Activated CD4-positive, alpha-beta memory T cell treated with anti-CD3 and anti-CD28 coated beads, Interleukin-2, amount 10 ng/mL, durations not matched to agents 7 days and 5 days (primary cell): ENCODE results near the gene GEMIN7. TPM values are rescaled to one million over a fixed set of nuclear protein-coding genes. Genes with fewer than 3 reads are reported as not detected.

Source experiments
- CTCF ChIA-PET: fragments of 350-600 bp; sonication (Branson Sonifier 250); formaldehyde crosslinking; loops from one replicate; lab custom pipeline; 2021; ENCODE audit warnings: antibody characterized with exemption, inconsistent platforms; lab: Charles Lee
- POLR2A ChIA-PET: fragments of 350-600 bp; sonication (Branson Sonifier 250); formaldehyde crosslinking; loops from one replicate; lab custom pipeline; 2021; ENCODE audit warnings: antibody characterized with exemption; lab: Charles Lee
- DNase-seq: peaks from one replicate; pipeline ENCODE4 v3.0.0-alpha.2; 2020
- H3K27ac Mint-ChIP-seq: one replicate; pipeline ENCODE4 v1.8.0; 2021; ENCODE audit warnings: mild to moderate bottlenecking, mixed read lengths
- H3K27me3 Mint-ChIP-seq: one replicate; pipeline ENCODE4 v1.8.0; 2021; ENCODE audit warnings: mixed read lengths
- H3K36me3 Mint-ChIP-seq: one replicate; pipeline ENCODE4 v1.8.0; 2021; ENCODE audit warnings: low read depth, mixed read lengths
- H3K4me1 Mint-ChIP-seq: one replicate; pipeline ENCODE4 v1.8.0; 2021; ENCODE audit warnings: mixed read lengths
- H3K4me3 Mint-ChIP-seq: one replicate; pipeline ENCODE4 v1.8.0; 2021; ENCODE audit warnings: mild to moderate bottlenecking, mixed read lengths
- H3K9me3 Mint-ChIP-seq: one replicate; pipeline ENCODE4 v1.8.0; 2021; ENCODE audit warnings: mixed read lengths
- total RNA-seq, 2 experiments: library from RNA; stranded (reverse); gene quantifications; one replicate each; pipeline ENCODE4 v1.2.3, GENCODE V29; 2021

GEMIN7 gene
- total RNA-seq, 2 experiments from 2014 or later: 31.7 to 35.5 TPM

- no peaks in the 10 kb centered on the region for H3K27me3 Mint-ChIP-seq
- POLR2A ChIA-PET: no interaction called here
- no peaks in the 10 kb centered on the region for H3K9me3 Mint-ChIP-seq
- peaks cover 15% of the 10 kb centered on the region for H3K4me1 Mint-ChIP-seq
- CTCF ChIA-PET: no interaction called here
- no peak overlapping the region for H3K27ac Mint-ChIP-seq
- no peak for DNase-seq
- H3K4me3 Mint-ChIP-seq: no peak overlapping the region
- no peaks in the 10 kb centered on the region for H3K36me3 Mint-ChIP-seq
Observed at GRCh38 chr19:45128806-45129205, 49.7 kb downstream of the GEMIN7 start.

GRCh38 chr19:45130236-45130635 lies 51.2 kb downstream of the GEMIN7 start:
- H3K9me3 Mint-ChIP-seq: no peaks in the 10 kb centered on the region
- CTCF ChIA-PET: no interaction called here

DNA sequence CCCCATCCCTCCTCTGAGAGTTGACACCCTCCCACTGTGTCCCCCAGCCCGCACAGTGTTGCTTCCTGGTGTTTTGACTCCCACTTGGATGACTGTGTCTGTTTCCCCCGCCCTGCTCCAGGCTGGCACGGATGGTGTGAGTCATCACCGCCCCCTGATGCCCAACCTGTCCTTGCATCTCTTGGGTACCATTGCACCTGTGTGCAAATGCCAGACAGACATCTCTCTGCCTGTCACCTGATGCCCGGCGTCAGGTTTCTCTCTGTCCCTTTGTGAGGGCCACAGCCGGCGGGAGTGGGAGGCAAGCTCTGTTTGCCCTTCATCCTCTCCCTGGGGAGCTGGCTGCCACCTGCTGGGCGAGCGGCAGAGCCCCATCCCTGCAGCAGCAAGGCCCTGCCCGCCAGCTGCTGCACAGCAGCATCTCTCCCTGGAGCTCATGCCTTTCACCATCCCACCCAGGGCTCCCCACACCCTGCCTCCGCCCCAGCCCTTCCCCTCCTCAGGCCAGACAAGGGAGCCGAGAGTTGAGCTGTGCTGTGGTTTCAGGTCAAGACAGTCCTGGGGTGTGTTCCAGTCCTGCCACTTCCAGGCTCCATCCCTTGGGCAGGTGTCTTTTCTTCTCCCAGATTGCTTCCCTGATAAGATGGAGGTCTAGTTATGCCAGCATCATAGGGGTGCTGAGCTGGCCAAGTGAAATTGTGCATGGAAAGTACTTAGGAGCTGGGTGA lies 52.0 kb downstream of the GEMIN7 start:
- CTCF ChIA-PET: interaction anchor here (1.0 to 1.6 kb wide), 3 partner anchors 12 to 47 kb away, joined by 3 to 8 read pairs (median 5); partner anchors contain the start of genes BLOC1S3 and TRAPPC6A

More at GRCh38 chr19:45130236-45130635, 51.2 kb downstream of the GEMIN7 start:
- Mint-ChIP-seq H3K36me3 (no peaks in the 10 kb centered on the region), H3K27ac (no peak overlapping the region), H3K4me1 (peaks cover 15% of the 10 kb centered on the region), H3K4me3 (no peak overlapping the region), H3K27me3 (no peaks in the 10 kb centered on the region)
- POLR2A ChIA-PET: no interaction called here
- DNase-seq: no peak

DNA sequence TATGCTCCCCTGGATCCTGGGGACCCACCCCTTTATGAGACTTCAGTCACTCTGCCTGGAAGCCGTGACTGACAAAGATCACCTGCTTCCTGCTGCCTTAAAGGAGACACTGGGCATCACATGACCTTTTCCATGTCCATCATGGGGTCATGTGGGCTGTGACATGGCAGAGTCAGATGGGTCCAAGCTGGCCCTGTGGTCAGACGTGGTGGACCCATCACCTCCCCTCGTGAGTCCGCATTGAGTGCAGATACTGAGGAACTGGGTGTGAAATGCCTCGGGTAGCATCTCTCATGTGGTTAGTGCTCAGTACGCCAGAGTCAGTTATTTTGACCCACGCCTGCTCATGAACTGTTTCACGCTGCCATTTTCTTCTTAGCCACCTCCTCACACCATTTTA lies 54.6 kb downstream of the GEMIN7 start:
- no peak overlapping the region for H3K4me3 Mint-ChIP-seq
- no peaks in the 10 kb centered on the region for H3K9me3 Mint-ChIP-seq
- peaks cover 10% of the 10 kb centered on the region for H3K4me1 Mint-ChIP-seq
- no peak overlapping the region for H3K27ac Mint-ChIP-seq
- CTCF ChIA-PET: no interaction called here
- POLR2A ChIA-PET: no interaction called here
- H3K36me3 Mint-ChIP-seq: no peaks in the 10 kb centered on the region
- no peak for DNase-seq
- H3K27me3 Mint-ChIP-seq: no peaks in the 10 kb centered on the region

More for the DNA sequence above, 52.0 kb downstream of the GEMIN7 start:
- no peak for DNase-seq
- Mint-ChIP-seq H3K27ac (no peak overlapping the region), H3K4me1 (peaks cover 13% of the 10 kb centered on the region), H3K27me3 (no peaks in the 10 kb centered on the region), H3K4me3 (no peak overlapping the region), H3K9me3 (no peaks in the 10 kb centered on the region), H3K36me3 (no peaks in the 10 kb centered on the region)
- POLR2A ChIA-PET: no interaction called here

- Mint-ChIP-seq H3K27me3 (no peaks in the 10 kb centered on the region), H3K4me3 (no peak overlapping the region), H3K9me3 (no peaks in the 10 kb centered on the region), H3K4me1 (peaks cover 10% of the 10 kb centered on the region), H3K27ac (no peak overlapping the region), H3K36me3 (no peaks in the 10 kb centered on the region)
- CTCF ChIA-PET: interaction anchor here (0.7 to 1.8 kb wide), 3 partner anchors 9 to 180 kb away, joined by 3 to 8 read pairs (median 3); partner anchors contain the start of genes BLOC1S3 and CLPTM1
- POLR2A ChIA-PET: no interaction called here
- no peak for DNase-seq
Observed at GRCh38 chr19:45135176-45135885, 56.3 kb downstream of the GEMIN7 start.

DNA sequence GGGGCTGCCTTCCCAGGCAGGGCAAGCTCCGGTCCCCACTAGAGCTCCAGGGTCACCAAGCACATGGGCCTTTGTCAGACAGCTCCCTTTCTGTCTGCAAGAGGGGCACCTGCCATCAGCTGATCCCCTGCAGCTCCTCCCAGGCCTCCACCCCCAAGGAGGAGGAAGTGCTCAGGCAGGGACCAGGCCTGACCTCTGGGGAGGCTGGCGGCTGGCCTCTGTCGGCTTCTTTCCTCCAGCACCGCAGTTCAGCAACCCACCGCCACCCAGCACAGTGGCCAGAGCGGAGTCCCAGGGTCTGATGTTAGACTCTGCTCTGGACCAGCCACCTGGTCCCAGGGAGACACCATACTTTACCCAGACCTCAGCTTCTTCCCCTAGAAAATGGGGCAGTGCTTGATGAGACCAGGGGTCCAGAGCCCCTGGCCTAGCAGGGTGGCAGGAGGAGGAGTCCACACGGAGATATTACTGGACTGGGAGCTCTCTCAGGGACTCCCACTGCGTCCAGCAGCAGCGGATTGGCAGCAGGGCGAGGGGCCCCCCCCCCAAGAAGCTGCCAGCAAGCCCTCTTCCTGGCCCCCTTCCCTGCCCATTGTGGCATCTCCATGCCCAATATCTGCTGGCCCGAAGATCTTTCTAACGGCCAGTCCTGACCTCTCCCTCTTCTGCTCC lies 57.6 kb downstream of the GEMIN7 start:
- peaks cover 5% of the 10 kb centered on the region for H3K4me1 Mint-ChIP-seq
- CTCF ChIA-PET: interaction anchor here (0.6 to 1.8 kb wide), 5 partner anchors 11 to 1572 kb away, joined by 3 to 8 read pairs (median 3); no protein-coding TSS in a partner anchor
- H3K36me3 Mint-ChIP-seq: no peaks in the 10 kb centered on the region
- H3K27me3 Mint-ChIP-seq: no peaks in the 10 kb centered on the region
- POLR2A ChIA-PET: interaction anchor here (1.7 kb wide), 1 partner anchor 41 kb away, joined by 5 read pairs; the partner anchor contains the start of gene TRAPPC6A
- no peaks in the 10 kb centered on the region for H3K9me3 Mint-ChIP-seq
- no peak overlapping the region for H3K4me3 Mint-ChIP-seq
- no peak for DNase-seq
- H3K27ac Mint-ChIP-seq: no peak overlapping the region

DNA sequence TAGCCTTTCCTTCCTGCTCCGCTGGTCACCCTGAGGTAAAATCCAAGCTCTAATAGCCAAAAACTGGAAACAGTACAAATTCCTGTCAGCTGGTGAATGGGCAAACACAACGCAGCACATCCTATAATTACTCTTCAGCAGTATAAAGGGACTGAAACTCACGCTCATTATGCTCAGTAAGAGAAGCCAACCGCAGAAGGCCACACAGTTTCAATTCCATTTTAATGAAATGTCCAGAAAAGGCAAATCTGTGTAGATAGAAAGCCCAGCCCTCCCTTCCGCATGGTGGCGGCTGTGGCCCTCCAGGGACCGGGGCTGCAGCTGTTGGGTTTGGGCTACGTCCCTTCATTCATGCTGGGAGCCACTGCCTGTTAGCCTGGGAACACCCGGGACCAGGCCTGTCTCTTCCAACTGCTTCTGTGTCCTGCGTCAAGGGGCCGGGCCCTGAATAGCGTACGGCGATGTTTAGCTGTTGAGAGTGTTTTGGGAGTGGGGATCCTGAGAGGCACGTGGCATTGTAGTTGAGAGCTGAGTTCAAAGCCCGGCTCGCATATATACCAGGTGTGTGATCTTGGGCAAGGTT lies 58.2 kb downstream of the GEMIN7 start:
- POLR2A ChIA-PET: interaction anchor here (1.5 to 1.7 kb wide), 2 partner anchors 14 to 40 kb away, joined by 3 to 5 read pairs; partner anchors contain the start of gene TRAPPC6A
- Mint-ChIP-seq H3K27me3 (no peaks in the 10 kb centered on the region), H3K4me1 (no peaks in the 10 kb centered on the region), H3K27ac (no peak overlapping the region), H3K36me3 (no peaks in the 10 kb centered on the region), H3K9me3 (no peaks in the 10 kb centered on the region), H3K4me3 (no peak overlapping the region)
- CTCF ChIA-PET: interaction anchor here (0.6 to 1.2 kb wide), 6 partner anchors 11 to 375 kb away, joined by 3 to 4 read pairs (median 3); partner anchors contain the start of gene TRAPPC6A
- DNase-seq: no peak

GRCh38 chr19:45138303-45138751 lies 59.3 kb downstream of the GEMIN7 start:
- no peak overlapping the region for H3K27ac Mint-ChIP-seq
- POLR2A ChIA-PET: interaction anchor here (1.5 kb wide), 1 partner anchor 13 kb away, joined by 3 read pairs; no protein-coding TSS in a partner anchor
- no peak for DNase-seq
- no peaks in the 10 kb centered on the region for H3K9me3 Mint-ChIP-seq
- no peaks in the 10 kb centered on the region for H3K4me1 Mint-ChIP-seq
- no peak overlapping the region for H3K4me3 Mint-ChIP-seq
- CTCF ChIA-PET: interaction anchor here (0.7 kb wide), 1 partner anchor 13 kb away, joined by 5 read pairs; no protein-coding TSS in a partner anchor
- H3K27me3 Mint-ChIP-seq: no peaks in the 10 kb centered on the region
- no peaks in the 10 kb centered on the region for H3K36me3 Mint-ChIP-seq

DNA sequence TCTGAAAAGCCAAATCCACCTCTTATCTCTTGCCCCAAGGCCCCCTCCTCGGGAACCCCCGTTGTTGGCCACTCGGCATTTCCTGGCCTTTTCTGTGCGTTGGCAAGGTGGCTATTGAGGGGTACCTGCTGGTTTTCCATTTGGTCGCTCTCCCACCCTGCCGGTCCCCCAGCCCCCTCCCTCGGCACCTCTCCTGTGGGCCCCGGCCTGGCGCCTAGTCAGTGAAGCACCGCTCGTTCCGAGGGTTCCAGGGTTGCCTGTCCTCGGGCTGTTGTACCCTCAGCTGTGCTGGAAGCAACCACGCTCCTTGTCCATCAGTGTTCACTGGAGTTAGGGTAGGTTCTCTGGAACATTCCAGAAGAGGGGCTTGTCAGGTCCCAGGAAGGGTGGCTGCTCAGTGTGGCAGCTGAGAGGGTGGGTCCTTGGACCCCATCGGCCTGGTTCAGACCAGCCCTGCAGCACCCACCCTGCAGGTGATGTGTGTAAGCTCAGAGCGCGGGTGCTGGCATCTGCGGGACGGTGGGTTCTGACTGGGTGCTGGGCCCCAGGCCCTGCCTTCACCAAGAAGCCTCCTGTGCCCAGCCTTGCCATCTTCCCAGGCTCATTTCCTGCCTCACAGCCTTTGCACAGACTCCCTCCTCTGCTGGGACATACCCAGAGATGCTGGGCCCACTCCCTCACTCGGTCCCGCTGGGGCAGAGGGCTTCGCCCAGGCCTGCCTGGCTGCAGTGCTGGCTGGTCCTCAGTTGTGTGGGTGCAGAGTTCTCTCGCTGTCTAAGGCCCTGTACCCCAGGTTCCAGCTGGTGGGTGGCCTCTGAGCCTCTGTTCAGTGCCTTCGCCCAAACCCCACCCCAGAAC lies 60.5 kb downstream of the GEMIN7 start:
- no peak for DNase-seq
- Mint-ChIP-seq H3K9me3 (no peaks in the 10 kb centered on the region), H3K36me3 (no peaks in the 10 kb centered on the region), H3K4me1 (no peaks in the 10 kb centered on the region), H3K4me3 (no peak overlapping the region), H3K27me3 (no peaks in the 10 kb centered on the region), H3K27ac (no peak overlapping the region)
- ChIA-PET POLR2A (no interaction called here), CTCF (no interaction called here)

GRCh38 chr19:45140144-45140503 lies 61.1 kb downstream of the GEMIN7 start:
- H3K27ac Mint-ChIP-seq: no peak overlapping the region
- no peak for DNase-seq

DNA sequence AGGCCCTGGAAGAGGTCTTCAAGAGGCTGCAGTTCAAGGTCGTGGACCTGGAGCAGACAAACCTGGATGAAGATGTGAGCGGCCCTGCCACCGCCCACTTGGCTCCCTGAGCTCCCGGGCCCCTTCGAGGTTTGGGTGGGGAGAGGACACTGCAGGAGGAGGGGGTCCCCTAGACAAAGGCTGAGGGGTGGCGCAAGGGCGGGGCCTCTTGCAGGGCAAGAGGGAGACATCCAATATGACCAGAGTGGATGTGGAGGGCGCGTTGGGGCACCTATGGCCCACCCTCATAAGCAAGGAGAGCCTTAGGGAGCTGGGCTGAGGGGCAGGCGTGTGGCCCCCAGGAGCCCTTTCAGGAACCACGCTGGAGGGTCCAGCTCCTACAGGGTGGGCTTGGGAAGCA lies 61.5 kb downstream of the GEMIN7 start:
- POLR2A ChIA-PET: no interaction called here

More at GRCh38 chr19:45140144-45140503, 61.1 kb downstream of the GEMIN7 start:
- no peaks in the 10 kb centered on the region for H3K9me3 Mint-ChIP-seq
- H3K36me3 Mint-ChIP-seq: no peaks in the 10 kb centered on the region
- CTCF ChIA-PET: no interaction called here
- H3K27me3 Mint-ChIP-seq: no peaks in the 10 kb centered on the region
- POLR2A ChIA-PET: no interaction called here
- no peak overlapping the region for H3K4me3 Mint-ChIP-seq
- no peaks in the 10 kb centered on the region for H3K4me1 Mint-ChIP-seq

More for the DNA sequence above, 61.5 kb downstream of the GEMIN7 start:
- Mint-ChIP-seq H3K27ac (no peak overlapping the region), H3K4me3 (no peak overlapping the region), H3K9me3 (no peaks in the 10 kb centered on the region), H3K27me3 (no peaks in the 10 kb centered on the region), H3K4me1 (no peaks in the 10 kb centered on the region), H3K36me3 (no peaks in the 10 kb centered on the region)
- DNase-seq: no peak
- CTCF ChIA-PET: no interaction called here
